Stimulated activated CD8-positive, alpha-beta memory T cell treated with anti-CD3 and anti-CD28 coated beads, Interleukin-15, amount 100 ng/mL, for 4 hours (primary cell): ENCODE data around the gene PARD3.

Experiments used
- DNase-seq, 2 donors: peaks; one replicate each; pipeline ENCODE4 v3.0.0-alpha.2; 2020; ENCODE audit warnings: low read depth in 2 of 2

PARD3 gene

GRCh38 chr10:34494012-34494411 is 321.1 kb downstream of the PARD3 start:
- DNase-seq = no peak

DNA sequence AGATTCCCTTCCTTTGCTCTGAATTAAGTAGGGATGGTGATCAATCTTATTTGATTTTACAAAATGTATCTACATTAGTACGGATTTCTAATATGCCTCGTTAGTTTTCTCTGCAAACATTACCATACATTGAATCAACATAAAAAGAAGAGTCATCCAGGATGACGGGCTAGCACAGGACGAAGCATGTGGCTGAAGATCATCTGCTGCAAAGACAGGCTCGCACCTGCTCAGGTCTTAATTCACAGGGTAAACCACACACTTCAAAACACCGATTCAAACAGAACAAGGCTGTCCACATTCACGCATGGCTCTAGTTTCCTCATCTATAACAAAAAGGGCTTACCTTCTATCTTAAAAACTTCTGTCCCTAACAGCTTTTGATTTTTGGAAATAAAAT is 323.0 kb downstream of the PARD3 start:
- no peak for DNase-seq

GRCh38 chr10:34491678-34492077 is 323.4 kb downstream of the PARD3 start:
- no peak for DNase-seq

GRCh38 chr10:34489973-34490745 is 324.9 kb downstream of the PARD3 start:
- DNase-seq = no peak

- DNase-seq = no peak
These were observed 325.7 kb downstream of the PARD3 start for GRCh38 chr10:34489411-34489810.

- no peak for DNase-seq
These were observed 326.5 kb downstream of the PARD3 start for GRCh38 chr10:34488476-34489130.

DNA sequence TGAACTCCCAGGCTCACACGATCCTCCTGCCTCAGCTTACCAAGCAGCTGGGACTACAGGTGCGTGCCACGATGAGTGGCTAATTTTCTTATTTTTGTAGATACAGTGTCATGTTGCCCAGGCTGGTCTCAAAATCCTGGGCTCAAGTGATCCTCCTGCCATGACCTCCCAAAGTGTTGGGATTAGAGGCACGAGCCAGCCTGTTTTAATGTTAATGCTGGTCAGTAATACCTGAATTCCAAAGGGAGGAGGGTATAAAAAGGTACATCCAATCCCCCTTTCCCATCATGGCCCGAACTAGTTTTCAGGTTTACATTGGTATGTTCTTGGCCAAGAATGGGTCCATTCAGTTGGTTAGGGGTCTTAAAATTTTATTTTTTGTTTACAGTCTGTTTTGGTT is 329.1 kb downstream of the PARD3 start:
- no peak for DNase-seq

- no peak for DNase-seq
These were observed 330.9 kb downstream of the PARD3 start for GRCh38 chr10:34484164-34484563.

- no peak for DNase-seq
These were observed 334.8 kb downstream of the PARD3 start for GRCh38 chr10:34480345-34480744.

DNA sequence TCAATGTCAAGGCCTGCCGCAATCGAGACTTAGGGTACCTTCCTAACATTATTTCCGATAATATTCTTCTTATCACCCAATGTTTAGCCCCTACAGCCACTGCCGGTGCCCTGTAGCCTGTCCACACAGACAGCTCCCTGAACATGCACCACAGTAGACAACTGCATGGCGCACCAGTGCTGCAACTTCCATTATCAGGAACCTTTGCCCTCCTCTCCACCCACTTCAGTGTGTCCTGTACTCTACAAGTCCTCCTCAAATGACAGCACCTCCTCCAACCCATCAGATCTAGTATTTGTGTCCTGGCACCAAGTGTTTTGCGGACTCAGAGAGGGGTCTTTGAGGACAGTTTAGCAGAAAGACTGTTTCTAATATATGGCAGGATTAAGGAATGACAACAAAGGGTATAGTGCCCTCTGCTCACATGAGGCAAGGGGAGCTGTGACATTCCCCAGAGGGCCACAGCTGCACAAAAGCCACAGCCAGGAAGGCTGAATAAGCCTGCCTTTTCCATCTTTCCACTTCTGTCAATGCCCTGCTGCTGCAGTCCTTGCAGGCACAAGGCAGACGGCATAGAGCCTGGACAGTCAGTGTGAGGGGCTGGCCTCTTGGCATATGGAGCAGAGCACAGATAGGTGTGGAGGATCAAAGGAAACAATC is 335.4 kb downstream of the PARD3 start:
- DNase-seq = no peak

GRCh38 chr10:34477249-34477648 is 337.8 kb downstream of the PARD3 start:
- no peak for DNase-seq

DNA sequence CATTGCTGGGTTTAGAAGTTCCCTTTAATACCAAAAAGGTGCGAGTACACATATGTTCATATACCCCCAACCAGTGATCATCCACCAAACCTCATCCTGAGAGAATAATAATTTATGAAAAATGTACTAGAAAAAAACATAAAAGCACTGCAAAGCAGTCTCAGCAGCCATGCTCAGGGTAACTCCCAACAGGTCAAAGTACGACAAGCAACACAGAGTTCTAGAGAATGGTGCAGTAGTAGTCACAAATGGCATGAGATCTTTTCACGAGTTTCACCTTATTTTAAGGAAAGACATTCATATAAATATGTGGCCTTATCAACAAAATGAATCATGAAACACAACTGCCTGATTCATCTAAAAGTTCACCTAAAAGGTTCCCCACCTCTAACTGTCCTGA is 338.5 kb downstream of the PARD3 start:
- no peak for DNase-seq

- no peak for DNase-seq
These were observed 339.3 kb downstream of the PARD3 start for GRCh38 chr10:34475786-34476185.

DNA sequence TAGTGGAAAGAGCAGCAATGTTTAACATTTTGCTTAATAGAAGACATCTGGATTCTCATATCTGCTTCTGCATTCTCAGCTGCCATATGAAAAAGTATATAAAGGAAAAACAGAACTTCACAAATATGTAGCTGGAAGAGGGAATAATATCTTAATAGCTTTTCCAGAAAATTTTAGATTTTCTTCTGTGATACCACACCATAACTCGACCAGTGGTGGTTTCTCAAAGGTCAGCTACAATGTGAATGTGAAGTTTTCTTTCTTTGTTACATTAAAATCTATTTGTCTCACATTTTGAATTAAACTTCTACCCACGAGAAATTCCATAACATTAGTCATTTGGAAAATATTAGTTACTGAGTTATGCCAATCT is 339.8 kb downstream of the PARD3 start:
- DNase-seq = no peak

GRCh38 chr10:34474555-34475273 is 340.4 kb downstream of the PARD3 start:
- DNase-seq = no peak

- no peak for DNase-seq
These were observed 341.1 kb downstream of the PARD3 start for GRCh38 chr10:34474009-34474376.

GRCh38 chr10:34473174-34474008 is 341.7 kb downstream of the PARD3 start:
- DNase-seq = no peak

GRCh38 chr10:34470307-34470706 is 344.8 kb downstream of the PARD3 start:
- no peak for DNase-seq

DNA sequence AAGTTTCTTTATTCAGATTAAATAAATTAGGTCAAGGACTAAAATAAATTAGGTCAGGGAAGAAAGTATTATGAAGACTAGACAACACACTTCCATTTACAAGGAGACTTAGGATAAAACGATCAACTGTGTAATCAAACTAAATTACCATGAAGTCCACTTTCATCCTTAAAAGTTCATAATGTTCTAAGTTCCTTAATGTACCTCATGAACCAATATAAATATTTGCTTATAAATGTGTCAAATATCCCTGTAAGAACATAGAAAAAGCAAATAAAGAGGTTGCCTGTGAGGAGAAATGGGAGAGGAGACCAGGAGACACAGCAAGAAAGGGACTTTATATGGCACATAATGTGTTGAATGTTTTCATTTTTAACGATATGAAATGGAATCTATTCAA is 345.6 kb downstream of the PARD3 start:
- DNase-seq = no peak

DNA sequence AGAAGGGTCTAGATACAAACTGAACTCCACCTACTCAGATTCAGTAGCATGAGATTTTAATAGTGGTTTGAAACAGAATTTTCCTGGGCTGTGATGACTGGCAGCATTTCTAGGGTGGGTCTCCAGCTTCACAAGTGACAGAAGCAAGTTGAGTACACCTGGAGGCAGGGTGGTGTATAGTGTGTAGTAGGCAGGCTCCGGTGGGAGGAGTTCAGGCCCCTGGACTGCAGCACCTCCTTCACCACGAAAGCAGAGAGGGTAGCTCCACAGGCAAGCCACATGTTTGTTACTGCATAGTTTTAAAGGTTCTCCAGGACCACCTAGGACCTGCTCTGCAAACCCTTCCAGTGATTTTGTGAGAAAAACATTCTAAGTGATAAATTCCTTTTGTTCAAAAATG is 347.2 kb downstream of the PARD3 start:
- DNase-seq = no peak

- DNase-seq = no peak
These were observed 347.7 kb downstream of the PARD3 start for GRCh38 chr10:34467364-34467763.

- no peak for DNase-seq
These were observed 349.4 kb downstream of the PARD3 start for GRCh38 chr10:34465678-34466077.
